ENCODE measurements around the gene XYLT1. TPM values are rescaled to one million over a fixed set of nuclear protein-coding genes. Genes with fewer than 3 reads are reported as not detected.

The XYLT1 gene
- total RNA-seq, 6 experiments from 2014 or later: 22.0 to 51.1 (median 27.5) TPM

DNA sequence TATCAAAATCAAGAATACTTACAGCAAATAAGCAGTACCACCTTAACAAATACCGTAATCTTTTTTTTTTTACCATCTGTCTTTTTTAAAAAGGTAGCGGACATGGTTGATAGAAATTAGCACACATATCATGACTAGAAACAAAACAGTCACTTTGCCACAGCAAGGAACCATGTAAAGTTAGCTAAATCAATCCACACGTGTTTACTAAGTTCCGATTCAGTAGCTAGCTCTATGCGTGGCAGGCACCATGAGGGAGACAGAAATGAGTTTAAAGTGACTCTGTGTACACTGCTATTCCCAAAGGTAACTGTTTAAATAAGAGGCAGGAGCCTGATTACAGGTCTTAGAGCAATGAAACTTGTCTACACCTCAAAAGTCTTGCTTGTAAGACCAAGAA lies 108.6 kb downstream of the XYLT1 start:
- TF ChIP-seq CTCF (IDR thresholded peaks at IDR 0.05): no peak
- no peaks in the 10 kb centered on the region for H3K27me3 Mint-ChIP-seq (ENCODE audit: insufficient read depth)
- no peaks in the 10 kb centered on the region for H3K36me3 Mint-ChIP-seq (ENCODE audit: low read depth)
- H3K4me3 Mint-ChIP-seq: no peak overlapping the region
- peaks cover 85% of the 10 kb centered on the region for H3K4me1 Mint-ChIP-seq (ENCODE audit: low read depth)
- no peak for DNase-seq
- peak overlapping the region; percentile 82; the same call in 1 of the 2 replicates for H3K27ac Mint-ChIP-seq
- H3K9me3 Mint-ChIP-seq: no peaks in the 10 kb centered on the region

DNA sequence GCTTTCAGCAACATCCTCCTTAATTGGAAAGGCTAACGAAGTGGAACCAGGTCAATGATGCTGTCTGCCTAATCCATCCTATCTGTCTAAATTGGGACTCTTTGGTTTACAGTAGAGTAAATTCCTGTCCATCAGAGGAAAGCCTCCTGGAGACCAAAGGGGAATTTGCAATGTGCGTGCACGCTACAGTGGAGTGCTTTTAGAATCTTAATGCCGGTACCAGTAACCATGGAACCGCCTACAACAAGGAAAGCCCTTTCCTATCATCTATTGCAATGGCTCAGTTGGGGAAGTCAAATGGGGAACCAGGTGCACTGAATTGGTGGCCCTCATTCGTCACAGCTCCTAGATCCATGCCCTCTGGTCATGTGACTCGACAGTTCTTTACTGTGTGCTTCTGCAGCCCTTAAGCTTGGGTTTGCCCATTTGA lies 110.1 kb downstream of the XYLT1 start:
- peaks cover 75% of the 10 kb centered on the region for H3K4me1 Mint-ChIP-seq (ENCODE audit: low read depth)
- H3K27ac Mint-ChIP-seq: no peak overlapping the region
- no peaks in the 10 kb centered on the region for H3K36me3 Mint-ChIP-seq (ENCODE audit: low read depth)
- H3K27me3 Mint-ChIP-seq (ENCODE audit: insufficient read depth): no peaks in the 10 kb centered on the region
- H3K9me3 Mint-ChIP-seq: no peaks in the 10 kb centered on the region
- TF ChIP-seq CTCF (IDR thresholded peaks at IDR 0.05): no peak
- DNase-seq: no peak
- no peak overlapping the region for H3K4me3 Mint-ChIP-seq

DNA sequence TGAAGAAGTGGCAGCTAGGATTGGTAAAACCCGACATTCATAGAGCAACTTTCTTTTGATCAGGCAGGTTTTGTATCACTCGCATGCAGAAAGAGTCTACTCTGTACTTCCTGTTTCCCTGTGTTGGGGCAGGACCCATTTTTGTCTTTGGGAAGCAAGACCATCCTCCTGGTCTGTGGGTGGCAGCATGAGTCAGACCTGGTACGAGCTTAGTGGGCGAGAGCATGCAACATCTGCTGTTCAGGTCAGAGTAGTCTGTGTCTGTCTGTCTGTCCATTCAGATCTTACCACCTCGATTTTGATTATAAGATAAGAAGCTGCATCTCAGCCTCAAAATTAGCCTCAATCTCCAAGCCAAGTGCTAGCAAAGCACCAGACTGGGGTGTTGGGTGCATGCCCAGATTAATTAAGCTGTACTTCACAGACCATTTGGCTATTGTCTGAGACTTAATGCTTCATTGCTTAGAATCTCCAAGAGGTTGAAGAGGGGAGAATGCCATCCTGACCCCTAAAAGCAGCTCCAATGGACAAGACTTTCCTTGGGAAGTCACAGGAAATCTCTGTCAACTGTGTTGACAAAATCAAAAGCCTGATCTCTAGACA lies 110.9 kb downstream of the XYLT1 start:
- H3K9me3 Mint-ChIP-seq: no peaks in the 10 kb centered on the region
- no peaks in the 10 kb centered on the region for H3K27me3 Mint-ChIP-seq (ENCODE audit: insufficient read depth)
- TF ChIP-seq CTCF (IDR thresholded peaks at IDR 0.05): no peak
- H3K4me3 Mint-ChIP-seq: peak overlapping the region; percentile 9; the same call in 1 of the 2 replicates
- H3K4me1 Mint-ChIP-seq (ENCODE audit: low read depth): peaks cover 67% of the 10 kb centered on the region
- peak; percentile 52 for DNase-seq
- H3K27ac Mint-ChIP-seq: peak overlapping the region; percentile 22
- H3K36me3 Mint-ChIP-seq (ENCODE audit: low read depth): no peaks in the 10 kb centered on the region

GRCh38 chr16:17358846-17359245 lies 111.9 kb downstream of the XYLT1 start:
- DNase-seq: no peak
- TF ChIP-seq CTCF (IDR thresholded peaks at IDR 0.05): no peak
- peak overlapping the region; percentile 22 for H3K27ac Mint-ChIP-seq

GRCh38 chr16:17358355-17358754 lies 112.4 kb downstream of the XYLT1 start:
- no peak overlapping the region for H3K4me3 Mint-ChIP-seq
- no peaks in the 10 kb centered on the region for H3K27me3 Mint-ChIP-seq (ENCODE audit: insufficient read depth)
- no peaks in the 10 kb centered on the region for H3K9me3 Mint-ChIP-seq
- no peak for DNase-seq
- peak overlapping the region; percentile 22 for H3K27ac Mint-ChIP-seq
- TF ChIP-seq CTCF (IDR thresholded peaks at IDR 0.05): no peak
- H3K36me3 Mint-ChIP-seq (ENCODE audit: low read depth): no peaks in the 10 kb centered on the region
- peaks cover 52% of the 10 kb centered on the region for H3K4me1 Mint-ChIP-seq (ENCODE audit: low read depth)

More at GRCh38 chr16:17358846-17359245, 111.9 kb downstream of the XYLT1 start:
- Mint-ChIP-seq H3K4me1 (ENCODE audit: low read depth) (peaks cover 56% of the 10 kb centered on the region), H3K4me3 (no peak overlapping the region), H3K9me3 (no peaks in the 10 kb centered on the region), H3K36me3 (ENCODE audit: low read depth) (no peaks in the 10 kb centered on the region), H3K27me3 (ENCODE audit: insufficient read depth) (no peaks in the 10 kb centered on the region)

All from HFFc6 (cell line).